Measurements from ENCODE around the gene FLNC. TPM values are rescaled to one million over a fixed set of nuclear protein-coding genes. Genes with fewer than 3 reads are reported as not detected.
A peak's percentile ranks its signal among the peaks of the same experiment; 100 is the strongest.

The FLNC gene
- total and polyA plus RNA-seq, 9 of the 15 experiments (the other 6 are each of a cell fraction or from before 2014, with no cell fraction given) = 0.90 to 155 (median 28.8) TPM

DNA sequence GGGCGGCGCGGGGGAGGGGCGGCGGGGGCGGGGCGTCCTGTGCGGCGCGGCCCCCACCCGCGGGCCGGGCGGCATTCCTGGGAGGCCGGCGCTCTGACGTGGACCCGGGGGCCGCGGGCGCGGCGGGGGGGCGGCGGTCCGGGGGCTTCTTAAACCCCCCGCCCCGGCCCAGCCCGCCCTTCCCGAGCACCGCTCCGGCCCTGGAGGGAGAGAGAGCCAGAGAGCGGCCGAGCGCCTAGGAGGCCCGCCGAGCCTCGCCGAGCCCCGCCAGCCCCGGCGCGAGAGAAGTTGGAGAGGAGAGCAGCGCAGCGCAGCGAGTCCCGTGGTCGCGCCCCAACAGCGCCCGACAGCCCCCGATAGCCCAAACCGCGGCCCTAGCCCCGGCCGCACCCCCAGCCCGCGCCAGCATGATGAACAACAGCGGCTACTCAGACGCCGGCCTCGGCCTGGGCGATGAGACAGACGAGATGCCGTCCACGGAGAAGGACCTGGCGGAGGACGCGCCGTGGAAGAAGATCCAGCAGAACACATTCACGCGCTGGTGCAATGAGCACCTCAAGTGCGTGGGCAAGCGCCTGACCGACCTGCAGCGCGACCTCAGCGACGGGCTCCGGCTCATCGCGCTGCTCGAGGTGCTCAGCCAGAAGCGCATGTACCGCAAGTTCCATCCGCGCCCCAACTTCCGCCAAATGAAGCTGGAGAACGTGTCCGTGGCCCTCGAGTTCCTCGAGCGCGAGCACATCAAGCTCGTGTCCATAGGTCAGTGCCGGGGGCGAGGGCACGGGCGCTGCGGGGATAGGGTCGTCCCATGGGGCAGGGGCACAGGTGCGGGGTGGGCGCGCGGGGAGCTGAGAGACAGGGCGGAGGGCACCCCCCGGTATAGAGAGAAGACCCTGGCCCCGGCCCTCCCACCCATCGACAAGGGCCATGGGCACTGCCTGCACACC lies at the start of gene FLNC (continued):
- TF ChIP-seq KAT2B (IDR thresholded peaks at IDR 0.05; ENCODE audit: low read depth, low read length) (no peak), MXI1 (IDR thresholded peaks at IDR 0.05; ENCODE audit: low read depth, low read length) (no peak), SPI1 (IDR thresholded peaks at IDR 0.05; ENCODE audit: borderline replicate concordance, low read depth, low read length) (0 out of 2 replicates have a peak, but pooled peaks have one; percentile 3), ZMIZ1 (IDR thresholded peaks at IDR 0.05; ENCODE audit: low read depth in 2 of 2, low read length in 2 of 2) (no peak), STAG1 (CRISPR knock-in tag; IDR thresholded peaks at IDR 0.05; ENCODE audit: borderline replicate concordance) (0 out of 2 replicates have a peak, but pooled peaks have one; percentile 30), SIRT6 (IDR thresholded peaks at IDR 0.05; ENCODE audit: low read depth, low read length) (no peak), NFIC (IDR thresholded peaks at IDR 0.05) (0 out of 2 replicates have a peak, but pooled peaks have one; percentile 12), TCF7 (IDR thresholded peaks at IDR 0.05; ENCODE audit: borderline replicate concordance) (no peak), SRF (CRISPR knock-in tag; IDR thresholded peaks at IDR 0.05) (0 out of 4 replicates have a peak, but pooled peaks of 1 of the 2 experiments have one; percentile 50), ARID2 (IDR thresholded peaks at IDR 0.05) (0 out of 2 replicates have a peak, but pooled peaks have one; percentile 42), CLOCK (CRISPR knock-in tag; IDR thresholded peaks at IDR 0.05; ENCODE audit: borderline replicate concordance) (no peak), LARP7 (IDR thresholded peaks at IDR 0.05) (no peak), MECOM (CRISPR knock-in tag; IDR thresholded peaks at IDR 0.05) (no peak), POU5F1 (IDR thresholded peaks at IDR 0.05; ENCODE audit: borderline replicate concordance, low read depth, low read length, partially characterized antibody) (peak; percentile 22), MLX (CRISPR knock-in tag; conservative IDR thresholded peaks at IDR 0.05) (peak in 1 of 2 experiments; percentile 90; a peak in 2 of 4 replicates), ZNF197 (CRISPR knock-in tag; IDR thresholded peaks at IDR 0.05; ENCODE audit: low read depth) (no peak)
- TF ChIP-seq, protein P1, sequence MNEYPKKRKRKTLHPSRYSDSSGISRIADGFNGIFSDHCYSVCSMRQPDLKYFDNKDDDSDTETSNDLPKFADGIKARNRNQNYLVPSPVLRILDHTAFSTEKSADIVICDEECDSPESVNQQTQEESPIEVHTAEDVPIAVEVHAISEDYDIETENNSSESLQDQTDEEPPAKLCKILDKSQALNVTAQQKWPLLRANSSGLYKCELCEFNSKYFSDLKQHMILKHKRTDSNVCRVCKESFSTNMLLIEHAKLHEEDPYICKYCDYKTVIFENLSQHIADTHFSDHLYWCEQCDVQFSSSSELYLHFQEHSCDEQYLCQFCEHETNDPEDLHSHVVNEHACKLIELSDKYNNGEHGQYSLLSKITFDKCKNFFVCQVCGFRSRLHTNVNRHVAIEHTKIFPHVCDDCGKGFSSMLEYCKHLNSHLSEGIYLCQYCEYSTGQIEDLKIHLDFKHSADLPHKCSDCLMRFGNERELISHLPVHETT (CRISPR knock-in tag; conservative IDR thresholded peaks at IDR 0.05 in 1 of 2, IDR thresholded peaks at IDR 0.05 in 1 of 2) = peak in 1 of 2 experiments; percentile 5; a peak in 1 of 4 replicates
